ENCODE data around the gene CCNY.

The CCNY gene

DNA sequence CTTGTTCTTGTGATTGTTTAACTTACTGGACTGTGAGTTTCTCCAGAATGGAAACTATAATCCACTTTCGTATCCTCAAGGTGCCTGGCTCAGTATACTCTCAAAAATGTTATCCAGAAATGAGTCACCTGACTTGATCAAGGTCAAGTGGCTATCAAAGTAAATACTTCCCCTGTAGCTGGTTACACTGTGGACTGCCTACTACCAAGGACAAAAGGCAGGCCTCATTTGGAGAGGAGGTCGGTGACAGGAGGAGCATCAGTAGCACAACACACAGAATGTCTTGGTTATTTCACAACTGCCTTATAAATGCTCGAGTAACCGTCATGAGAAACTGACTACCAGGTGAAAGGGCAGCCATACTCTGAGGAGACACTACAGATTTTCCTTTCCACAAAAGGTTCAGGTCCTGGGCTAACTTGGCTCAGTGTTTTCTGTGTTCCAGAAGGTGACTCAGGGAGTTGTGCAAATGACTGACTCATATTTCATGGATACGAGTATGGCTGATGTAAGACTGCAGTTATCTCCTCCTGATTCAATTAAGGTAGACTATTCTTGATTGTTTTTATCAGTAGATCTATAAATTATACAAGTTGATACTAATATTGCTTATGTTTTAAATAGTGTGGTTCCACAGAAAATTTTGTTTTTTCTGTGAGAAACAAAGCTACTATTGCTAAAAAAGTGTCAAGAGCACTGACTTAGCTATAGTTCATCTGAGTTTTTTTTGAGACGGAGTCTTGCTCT lies 4.2 kb upstream of the CCNY start:
- no peak for TF ChIP-seq POLR2AphosphoS5 (IDR thresholded peaks at IDR 0.05; ENCODE audit: low read depth, low read length)
- no peak for TF ChIP-seq TAF1 (IDR thresholded peaks at IDR 0.05; ENCODE audit: borderline replicate concordance, insufficient read depth, low read length)
- TF ChIP-seq, protein P1, sequence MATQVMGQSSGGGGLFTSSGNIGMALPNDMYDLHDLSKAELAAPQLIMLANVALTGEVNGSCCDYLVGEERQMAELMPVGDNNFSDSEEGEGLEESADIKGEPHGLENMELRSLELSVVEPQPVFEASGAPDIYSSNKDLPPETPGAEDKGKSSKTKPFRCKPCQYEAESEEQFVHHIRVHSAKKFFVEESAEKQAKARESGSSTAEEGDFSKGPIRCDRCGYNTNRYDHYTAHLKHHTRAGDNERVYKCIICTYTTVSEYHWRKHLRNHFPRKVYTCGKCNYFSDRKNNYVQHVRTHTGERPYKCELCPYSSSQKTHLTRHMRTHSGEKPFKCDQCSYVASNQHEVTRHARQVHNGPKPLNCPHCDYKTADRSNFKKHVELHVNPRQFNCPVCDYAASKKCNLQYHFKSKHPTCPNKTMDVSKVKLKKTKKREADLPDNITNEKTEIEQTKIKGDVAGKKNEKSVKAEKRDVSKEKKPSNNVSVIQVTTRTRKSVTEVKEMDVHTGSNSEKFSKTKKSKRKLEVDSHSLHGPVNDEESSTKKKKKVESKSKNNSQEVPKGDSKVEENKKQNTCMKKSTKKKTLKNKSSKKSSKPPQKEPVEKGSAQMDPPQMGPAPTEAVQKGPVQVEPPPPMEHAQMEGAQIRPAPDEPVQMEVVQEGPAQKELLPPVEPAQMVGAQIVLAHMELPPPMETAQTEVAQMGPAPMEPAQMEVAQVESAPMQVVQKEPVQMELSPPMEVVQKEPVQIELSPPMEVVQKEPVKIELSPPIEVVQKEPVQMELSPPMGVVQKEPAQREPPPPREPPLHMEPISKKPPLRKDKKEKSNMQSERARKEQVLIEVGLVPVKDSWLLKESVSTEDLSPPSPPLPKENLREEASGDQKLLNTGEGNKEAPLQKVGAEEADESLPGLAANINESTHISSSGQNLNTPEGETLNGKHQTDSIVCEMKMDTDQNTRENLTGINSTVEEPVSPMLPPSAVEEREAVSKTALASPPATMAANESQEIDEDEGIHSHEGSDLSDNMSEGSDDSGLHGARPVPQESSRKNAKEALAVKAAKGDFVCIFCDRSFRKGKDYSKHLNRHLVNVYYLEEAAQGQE (IDR thresholded peaks at IDR 0.05; ENCODE audit: insufficient read depth in 1 of 2, low read depth in 2 of 2, low read length in 2 of 2), result no peak
- TF ChIP-seq FOXP2 (optimal IDR thresholded peaks at IDR 0.05; ENCODE audit: borderline replicate concordance, extremely low read depth, extremely low read length, insufficient read depth), result no peak
- no peak for TF ChIP-seq SIN3A (IDR thresholded peaks at IDR 0.05; ENCODE audit: borderline replicate concordance, insufficient read depth, low read length)

DNA sequence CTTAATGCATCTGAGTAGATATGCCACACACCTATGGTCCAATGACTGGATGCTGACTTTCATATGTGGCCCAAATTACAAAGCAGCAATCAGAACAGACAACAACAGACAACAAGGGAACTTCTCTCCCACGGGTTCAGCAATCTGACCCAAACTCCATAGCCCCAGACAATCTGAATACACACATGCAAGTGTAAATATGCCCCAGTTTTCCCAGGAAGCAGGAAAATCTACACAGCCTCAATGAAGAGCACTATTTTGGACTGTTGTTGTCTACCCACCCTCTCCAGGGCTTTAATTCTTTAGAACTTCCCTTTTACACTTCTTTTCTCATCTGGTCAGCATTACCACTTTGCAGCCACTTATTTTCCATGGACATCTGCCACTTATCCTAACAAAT lies 2.0 kb upstream of the CCNY start:
- TF ChIP-seq TAF1 (IDR thresholded peaks at IDR 0.05; ENCODE audit: borderline replicate concordance, insufficient read depth, low read length) (no peak), POLR2AphosphoS5 (IDR thresholded peaks at IDR 0.05; ENCODE audit: low read depth, low read length) (no peak), FOXP2 (optimal IDR thresholded peaks at IDR 0.05; ENCODE audit: borderline replicate concordance, extremely low read depth, extremely low read length, insufficient read depth) (no peak), SIN3A (IDR thresholded peaks at IDR 0.05; ENCODE audit: borderline replicate concordance, insufficient read depth, low read length) (no peak)
- TF ChIP-seq, protein P1 (IDR thresholded peaks at IDR 0.05; ENCODE audit: insufficient read depth in 1 of 2, low read depth in 2 of 2, low read length in 2 of 2), result no peak

DNA sequence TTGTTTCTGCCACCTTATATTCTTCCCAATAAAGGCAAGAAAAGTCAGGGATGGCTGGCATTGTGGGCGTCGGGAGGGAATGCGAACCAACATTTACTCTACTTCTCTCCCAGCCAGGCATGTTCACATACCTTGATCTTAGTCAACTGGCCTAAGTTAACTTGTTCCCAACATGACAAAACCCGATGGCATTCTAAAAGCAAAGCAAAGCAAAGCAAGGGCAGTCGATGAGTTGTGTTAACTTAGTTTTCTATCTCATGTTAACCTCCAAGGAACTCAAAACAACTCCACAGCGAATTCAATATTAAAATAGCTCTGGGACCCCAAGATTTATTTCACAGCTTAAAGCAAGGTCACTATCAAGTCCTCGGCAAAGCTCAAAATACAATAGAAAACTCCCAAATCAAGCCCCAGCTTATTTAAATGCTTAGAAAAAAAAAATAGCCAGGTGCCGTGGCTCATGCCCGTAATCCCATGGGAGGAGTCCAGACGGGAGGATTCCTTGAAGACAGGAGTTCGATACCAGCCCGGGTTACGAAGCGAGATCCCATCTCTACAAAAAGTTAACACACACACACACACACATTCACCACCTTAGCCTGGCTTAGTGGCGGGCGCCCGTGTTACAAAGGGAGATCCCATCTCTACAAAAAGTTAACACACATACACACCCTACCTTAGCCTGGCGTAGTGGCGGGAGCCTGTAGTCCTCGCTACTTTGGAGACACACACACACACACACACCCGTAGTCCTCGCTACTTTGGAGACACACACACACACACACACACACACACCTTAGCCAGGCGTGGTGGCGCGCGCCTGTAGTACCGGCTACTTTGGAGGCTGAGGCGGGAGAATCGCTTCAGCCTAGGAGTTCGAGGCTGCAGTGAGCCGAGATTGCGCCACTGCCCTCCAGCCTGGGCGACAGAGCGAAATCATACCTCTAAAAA lies 901 bp upstream of the CCNY start:
- TF ChIP-seq SIN3A (IDR thresholded peaks at IDR 0.05; ENCODE audit: borderline replicate concordance, insufficient read depth, low read length) (no peak), FOXP2 (optimal IDR thresholded peaks at IDR 0.05; ENCODE audit: borderline replicate concordance, extremely low read depth, extremely low read length, insufficient read depth) (no peak)

DNA sequence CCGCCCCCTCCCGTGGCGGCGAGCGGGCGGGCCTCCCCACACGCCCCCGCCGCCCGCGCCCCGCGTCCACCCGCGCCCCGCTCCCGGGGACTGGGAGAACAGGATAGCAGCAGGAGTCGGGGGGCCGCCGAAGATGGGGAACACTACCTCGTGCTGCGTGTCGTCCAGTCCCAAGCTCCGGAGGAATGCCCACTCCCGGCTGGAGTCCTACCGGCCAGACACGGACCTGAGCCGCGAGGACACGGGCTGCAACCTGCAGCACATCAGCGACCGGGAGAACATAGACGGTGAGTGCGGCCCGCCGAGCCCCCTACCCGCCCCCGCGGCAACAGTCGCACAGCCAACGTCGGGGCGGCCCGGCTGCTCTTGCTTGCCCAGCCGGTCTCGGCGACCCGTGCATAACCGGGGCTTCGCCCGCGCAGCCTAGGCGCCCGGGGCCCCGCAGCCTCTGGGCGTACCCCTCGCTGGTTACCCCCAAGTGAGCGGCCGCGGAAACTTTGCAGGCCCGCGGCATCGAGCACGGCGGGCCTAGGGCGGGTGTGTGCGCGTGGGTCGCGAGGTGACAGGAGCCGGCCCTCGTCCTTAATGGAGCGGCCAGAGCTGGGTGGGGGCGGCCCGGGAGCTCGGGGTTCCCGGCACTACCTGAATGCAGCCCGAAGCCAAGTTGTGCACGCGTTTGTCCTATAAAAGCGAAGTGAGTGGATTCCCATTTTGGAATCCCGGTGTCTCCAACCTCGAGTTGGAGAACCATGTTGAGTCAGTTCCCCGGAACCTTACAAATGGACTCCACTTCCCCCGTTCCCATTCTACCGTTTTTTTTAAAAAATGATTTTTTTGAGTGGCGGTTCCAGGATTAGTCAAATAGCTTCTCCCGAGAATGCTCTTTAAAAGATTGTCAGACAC lies 863 bp downstream of the CCNY start:
- TF ChIP-seq FOXP2 (optimal IDR thresholded peaks at IDR 0.05; ENCODE audit: borderline replicate concordance, extremely low read depth, extremely low read length, insufficient read depth) (no peak), TAF1 (IDR thresholded peaks at IDR 0.05; ENCODE audit: borderline replicate concordance, insufficient read depth, low read length) (no peak), POLR2AphosphoS5 (IDR thresholded peaks at IDR 0.05; ENCODE audit: low read depth, low read length) (no peak), SIN3A (IDR thresholded peaks at IDR 0.05; ENCODE audit: borderline replicate concordance, insufficient read depth, low read length) (no peak)
- TF ChIP-seq, protein P1 (IDR thresholded peaks at IDR 0.05; ENCODE audit: insufficient read depth in 1 of 2, low read depth in 2 of 2, low read length in 2 of 2), result no peak

DNA sequence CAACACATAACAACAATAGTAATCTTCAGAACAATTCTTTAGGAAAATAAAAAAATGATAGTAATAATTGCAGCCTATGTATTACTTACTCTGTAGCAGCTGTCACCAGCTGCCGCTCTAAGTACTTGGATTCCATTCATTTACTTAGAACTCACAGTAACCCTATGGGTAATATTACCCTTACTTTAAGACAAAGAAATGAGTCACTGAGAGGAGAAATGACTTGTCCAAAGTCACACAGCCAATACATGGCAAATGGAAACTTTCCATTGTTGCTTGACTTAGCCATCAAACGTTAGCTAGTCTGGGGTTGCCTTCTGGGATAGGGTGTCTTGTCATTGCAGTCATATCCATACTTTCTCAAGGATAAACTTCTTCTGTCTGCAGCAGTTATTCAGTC lies 3.6 kb downstream of the CCNY start:
- TF ChIP-seq, protein P1 (IDR thresholded peaks at IDR 0.05; ENCODE audit: insufficient read depth in 1 of 2, low read depth in 2 of 2, low read length in 2 of 2), result no peak
- TF ChIP-seq POLR2AphosphoS5 (IDR thresholded peaks at IDR 0.05; ENCODE audit: low read depth, low read length) (no peak), TAF1 (IDR thresholded peaks at IDR 0.05; ENCODE audit: borderline replicate concordance, insufficient read depth, low read length) (no peak), FOXP2 (optimal IDR thresholded peaks at IDR 0.05; ENCODE audit: borderline replicate concordance, extremely low read depth, extremely low read length, insufficient read depth) (no peak), SIN3A (IDR thresholded peaks at IDR 0.05; ENCODE audit: borderline replicate concordance, insufficient read depth, low read length) (no peak)
